Adrenal gland (tissue), 12 donors: ENCODE results near the gene IL15. TPM values are rescaled to one million over a fixed set of nuclear protein-coding genes. Genes with fewer than 3 reads are reported as not detected.

Source experiments
- DNase-seq, 7 donors: peaks; one replicate each; pipeline ENCODE4 v3.0.0-alpha.2; 2019 to 2020
- H3K27ac ChIP-seq, 5 donors: fragments of 200-600 bp; sonication (generic) in 4 of 5; 1 replicate in 3 of 5; 2 replicates in 2 of 5; pipeline versions ENCODE4 v1.5.1 to v1.8.0; 2016 to 2020; ENCODE audit warnings: mild to moderate bottlenecking in 1 of 5
- H3K27me3 ChIP-seq: fragments of 200-600 bp; 2 replicates; pipeline ENCODE4 v1.8.0; 2021
- H3K36me3 ChIP-seq, 2 donors: fragments of 200-600 bp; replicated peaks in 1 of 2; 1 replicate in 1 of 2; 2 replicates in 1 of 2; pipeline versions ENCODE4 v1.5.1 to v1.8.0; 2018 to 2022
- H3K4me1 ChIP-seq, 2 donors: fragments of 200-600 bp; replicated peaks in 1 of 2; 1 replicate in 1 of 2; 2 replicates in 1 of 2; pipeline versions ENCODE4 v1.5.1 to v1.8.0; 2018 to 2021
- H3K4me3 ChIP-seq, 4 donors: fragments of 200-600 bp; sonication (generic) in 3 of 4; one replicate each; pipeline ENCODE4 v1.5.1; 2016 to 2018
- H3K9me3 ChIP-seq, 3 donors: fragments of 200-600 bp; sonication (generic) in 1 of 3; replicated peaks in 1 of 3; 1 replicate in 2 of 3; 2 replicates in 1 of 3; pipeline versions ENCODE4 v1.5.1 to v1.8.0; 2016 to 2021
- POLR2A ChIP-seq, 2 donors: fragments of 450-650 bp; IDR thresholded peaks; one replicate each; pipeline ENCODE4 v1.6.1; 2017; ENCODE audit warnings: antibody characterized with exemption in 2 of 2, mild to moderate bottlenecking in 2 of 2, moderate library complexity in 1 of 2
- intact Hi-C, 2 donors: fragments of 100-400 bp; cut with DNase I; formaldehyde crosslinking; loops; one replicate each; pipeline versions ENCODE4 v1.14.1 to v1.15.0; 2022 to 2023
- polyA plus RNA-seq, 3 donors: library from polyadenylated mRNA; stranded (reverse); fragments of 200-250 nt in 2 of 3; fragments of 350-450 nt in 1 of 3; fragmentation: Illumina TruSeq in 1 of 3; extraction: RNeasy Lipid Tissue Mini Kit (QIAGEN cat#74804) in 1 of 3; gene quantifications; one replicate each; pipeline ENCODE4 v1.2.3, GENCODE V29; 2013 to 2014
- total RNA-seq, 9 donors: library from RNA; depleted of rRNA in 4 of 9; stranded (reverse); fragments of >200 nt in 4 of 9; fragments of 120-200 nt in 1 of 9; fragmentation: NEBNext Ultra II Directional in 1 of 9; extraction: Animal tissue kit (Norgen Biotek cat#: 25700) in 1 of 9; gene quantifications; one replicate each; pipeline versions ENCODE4 v1.1.0 to v1.2.4, GENCODE V29; 2013 to 2023
- TF ChIP-seq, protein P1 (sequence below), 6 experiments: fragments of 450-650 bp in 4 of 6; fragments of 200-600 bp in 2 of 6; sonication (generic) in 1 of 6; IDR thresholded peaks; 1 replicate in 5 of 6; 2 replicates in 1 of 6; pipeline versions ENCODE4 v1.5.1 to v1.8.0; 2016 to 2021; ENCODE audit warnings: antibody characterized with exemption in 6 of 6, mild to moderate bottlenecking in 2 of 6, moderate library complexity in 1 of 6
- donor health status: healthy with polysubstance abuse.
- donor health status: Bipolar disorder and iron deficiency.
- donor health status: DM: yes; HTN: yes; CAD: no.
- donor health status: DM: no; HTN: no; CAD: no.
- donor health status: DM: no; HTN: no; CAD: no.
- donor health status: DM: yes; HTN: yes; CAD: no.

IL15 gene
- total and polyA plus RNA-seq, 12 donors, result 0.94 to 8.9 (median 3.2) TPM

DNA sequence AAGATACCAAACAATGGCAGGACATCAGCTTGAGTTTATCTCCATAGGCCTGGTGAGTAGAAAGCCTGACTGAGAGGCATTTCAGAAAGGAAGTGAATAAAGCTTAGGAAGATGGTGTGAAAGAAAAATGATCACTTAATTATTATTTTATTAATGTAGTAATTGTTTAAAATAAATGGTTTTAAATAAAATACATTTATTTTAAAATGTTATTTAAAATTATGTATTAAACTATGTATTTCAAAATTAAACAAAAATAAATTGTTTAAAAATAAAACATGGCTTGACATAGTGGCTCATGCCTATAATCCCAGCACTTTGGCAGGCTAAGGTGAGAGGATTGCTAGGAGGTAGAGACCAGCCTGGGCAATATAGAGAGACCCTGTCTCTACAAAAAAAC, 145.8 kb downstream of the IL15 start:
- TF ChIP-seq POLR2A (IDR thresholded peaks at IDR 0.05), result no peak
- TF ChIP-seq, protein P1, sequence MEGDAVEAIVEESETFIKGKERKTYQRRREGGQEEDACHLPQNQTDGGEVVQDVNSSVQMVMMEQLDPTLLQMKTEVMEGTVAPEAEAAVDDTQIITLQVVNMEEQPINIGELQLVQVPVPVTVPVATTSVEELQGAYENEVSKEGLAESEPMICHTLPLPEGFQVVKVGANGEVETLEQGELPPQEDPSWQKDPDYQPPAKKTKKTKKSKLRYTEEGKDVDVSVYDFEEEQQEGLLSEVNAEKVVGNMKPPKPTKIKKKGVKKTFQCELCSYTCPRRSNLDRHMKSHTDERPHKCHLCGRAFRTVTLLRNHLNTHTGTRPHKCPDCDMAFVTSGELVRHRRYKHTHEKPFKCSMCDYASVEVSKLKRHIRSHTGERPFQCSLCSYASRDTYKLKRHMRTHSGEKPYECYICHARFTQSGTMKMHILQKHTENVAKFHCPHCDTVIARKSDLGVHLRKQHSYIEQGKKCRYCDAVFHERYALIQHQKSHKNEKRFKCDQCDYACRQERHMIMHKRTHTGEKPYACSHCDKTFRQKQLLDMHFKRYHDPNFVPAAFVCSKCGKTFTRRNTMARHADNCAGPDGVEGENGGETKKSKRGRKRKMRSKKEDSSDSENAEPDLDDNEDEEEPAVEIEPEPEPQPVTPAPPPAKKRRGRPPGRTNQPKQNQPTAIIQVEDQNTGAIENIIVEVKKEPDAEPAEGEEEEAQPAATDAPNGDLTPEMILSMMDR (IDR thresholded peaks at IDR 0.05), result no peak
- Histone ChIP-seq H3K4me1 (no peaks in the 10 kb centered on the region), H3K27ac (no peak overlapping the region), H3K36me3 (no peaks in the 10 kb centered on the region), H3K27me3 (no peaks in the 10 kb centered on the region), H3K4me3 (no peak overlapping the region), H3K9me3 (no peaks in the 10 kb centered on the region)
- no peak for DNase-seq
- intact Hi-C loops, result no loop called here
